HG03175 (cell line): ENCODE measurements around the gene NACA2.
"Not testable (repeated sequence)": the region's sequence is repeated elsewhere in the genome, so short reads cannot be mapped to it uniquely, and the experiment has no call there.

Source experiments
- ATAC-seq: cut with Tn5 transposase; IDR thresholded peaks from one replicate; pipeline ENCODE4 v1.9.1; 2021; ENCODE audit warnings: mild to moderate bottlenecking, moderate library complexity; ENCODE audit not compliant: unreplicated experiment

Gene NACA2

GRCh38 chr17:61600621-61601020 lies 9.6 kb upstream of the NACA2 start:
- ATAC-seq = no peak

GRCh38 chr17:61599608-61600007 lies 8.6 kb upstream of the NACA2 start:
- ATAC-seq = no peak

- no peak for ATAC-seq
These were observed 7.0 kb upstream of the NACA2 start for GRCh38 chr17:61598014-61598413.

- no peak for ATAC-seq
These were observed 6.6 kb upstream of the NACA2 start for GRCh38 chr17:61597607-61598006.

- no peak for ATAC-seq
These were observed 4.6 kb upstream of the NACA2 start for GRCh38 chr17:61595418-61596186.

- no peak for ATAC-seq
These were observed 3.3 kb upstream of the NACA2 start for GRCh38 chr17:61594294-61594825.

- no peak for ATAC-seq
These were observed 2.4 kb upstream of the NACA2 start for GRCh38 chr17:61593426-61593825.

- ATAC-seq = no peak
These were observed 911 bp upstream of the NACA2 start for GRCh38 chr17:61591930-61592329.

- ATAC-seq = no peak
These were observed 1.0 kb downstream of the NACA2 start for GRCh38 chr17:61589990-61590389.

GRCh38 chr17:61587807-61588660 lies 3.0 kb downstream of the NACA2 start:
- ATAC-seq = no peak

GRCh38 chr17:61587242-61587641 lies 3.8 kb downstream of the NACA2 start:
- ATAC-seq = no peak

- ATAC-seq = not testable (repeated sequence)
These were observed 4.4 kb downstream of the NACA2 start for GRCh38 chr17:61586622-61587021.

GRCh38 chr17:61586031-61586566 lies 4.9 kb downstream of the NACA2 start:
- ATAC-seq = no peak

- ATAC-seq = no peak
These were observed 6.2 kb downstream of the NACA2 start for GRCh38 chr17:61584866-61585265.

GRCh38 chr17:61584266-61584665 lies 6.8 kb downstream of the NACA2 start:
- ATAC-seq = no peak

GRCh38 chr17:61583660-61584264 lies 7.3 kb downstream of the NACA2 start:
- ATAC-seq = no peak

GRCh38 chr17:61583242-61583641 lies 7.8 kb downstream of the NACA2 start:
- ATAC-seq = no peak

GRCh38 chr17:61582593-61582992 lies 8.4 kb downstream of the NACA2 start:
- ATAC-seq = no peak

GRCh38 chr17:61581611-61582349 lies 9.2 kb downstream of the NACA2 start:
- ATAC-seq = no peak

- ATAC-seq = no peak
These were observed 10.5 kb downstream of the NACA2 start for GRCh38 chr17:61580502-61580901.
